T-helper 2 cell treated with Interferon-gamma antibody and Interleukin-4, amounts not matched to agents 5 μg/mL and 100 μg/mL, for 36 hours (primary cell): ENCODE results near the gene SNAP91.

Experiments used
- DNase-seq: peaks from one replicate; pipeline ENCODE4 v3.0.0; 2021; ENCODE audit warnings: low spot score
- H3K27ac Mint-ChIP-seq: one replicate; pipeline ENCODE4 v1.8.0; 2021; ENCODE audit warnings: mild to moderate bottlenecking, mixed read lengths
- H3K27me3 Mint-ChIP-seq: one replicate; pipeline ENCODE4 v1.8.0; 2021; ENCODE audit warnings: low read depth, mixed read lengths
- H3K36me3 Mint-ChIP-seq: one replicate; pipeline ENCODE4 v1.8.0; 2021; ENCODE audit warnings: low read depth, mixed read lengths
- H3K4me1 Mint-ChIP-seq: one replicate; pipeline ENCODE4 v1.8.0; 2021; ENCODE audit warnings: low read depth, mixed read lengths
- H3K4me3 Mint-ChIP-seq: one replicate; pipeline ENCODE4 v1.8.0; 2022; ENCODE audit warnings: mild to moderate bottlenecking, moderate library complexity, mixed read lengths
- H3K9me3 Mint-ChIP-seq: one replicate; pipeline ENCODE4 v1.8.0; 2021; ENCODE audit warnings: mixed read lengths

The SNAP91 gene

DNA sequence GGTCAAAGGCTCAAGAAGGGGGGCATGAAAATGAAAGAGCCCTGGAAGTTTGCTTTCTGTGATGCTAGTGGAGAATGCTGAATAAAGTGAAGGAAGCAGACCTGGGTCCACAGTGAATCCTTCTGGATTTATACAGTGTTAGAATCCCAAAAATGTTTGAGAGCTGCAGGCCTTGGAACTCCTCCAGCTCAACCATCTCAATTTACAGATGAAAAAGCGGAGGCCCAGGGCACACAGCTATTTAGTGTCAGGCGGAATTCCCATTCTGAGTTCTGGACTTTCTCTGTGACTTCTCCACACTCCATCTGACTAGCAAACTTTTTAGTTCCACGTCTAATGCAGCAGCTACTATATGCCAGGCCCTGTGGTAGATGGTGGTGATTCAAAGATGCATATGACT lies 198.1 kb downstream of the SNAP91 start:
- Mint-ChIP-seq H3K4me3 (no peak overlapping the region), H3K4me1 (no peaks in the 10 kb centered on the region), H3K9me3 (no peaks in the 10 kb centered on the region), H3K27ac (no peak overlapping the region), H3K36me3 (no peaks in the 10 kb centered on the region), H3K27me3 (peaks cover 34% of the 10 kb centered on the region)
- no peak for DNase-seq

DNA sequence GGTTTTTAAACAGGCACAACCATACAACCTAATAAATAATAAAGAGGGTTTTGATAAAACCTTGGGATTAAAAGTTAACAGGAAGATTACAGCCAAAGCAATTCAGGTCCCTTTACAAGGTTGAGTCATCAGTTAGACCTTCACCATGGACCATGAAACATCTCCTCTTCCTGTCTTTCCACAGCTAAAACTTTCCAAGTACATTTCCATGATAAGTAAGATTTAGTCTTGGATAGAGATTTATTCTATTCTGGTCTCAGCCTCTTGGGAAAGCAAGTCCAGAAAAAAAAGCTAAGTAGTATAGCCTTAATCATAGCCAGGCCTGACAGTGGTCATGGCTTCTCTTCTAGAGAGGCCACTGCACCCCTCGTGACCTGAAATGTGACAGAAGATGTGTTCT lies 199.5 kb downstream of the SNAP91 start:
- Mint-ChIP-seq H3K36me3 (no peaks in the 10 kb centered on the region), H3K27ac (no peak overlapping the region), H3K27me3 (peaks cover 31% of the 10 kb centered on the region), H3K9me3 (no peaks in the 10 kb centered on the region), H3K4me3 (no peak overlapping the region), H3K4me1 (no peaks in the 10 kb centered on the region)
- no peak for DNase-seq

DNA sequence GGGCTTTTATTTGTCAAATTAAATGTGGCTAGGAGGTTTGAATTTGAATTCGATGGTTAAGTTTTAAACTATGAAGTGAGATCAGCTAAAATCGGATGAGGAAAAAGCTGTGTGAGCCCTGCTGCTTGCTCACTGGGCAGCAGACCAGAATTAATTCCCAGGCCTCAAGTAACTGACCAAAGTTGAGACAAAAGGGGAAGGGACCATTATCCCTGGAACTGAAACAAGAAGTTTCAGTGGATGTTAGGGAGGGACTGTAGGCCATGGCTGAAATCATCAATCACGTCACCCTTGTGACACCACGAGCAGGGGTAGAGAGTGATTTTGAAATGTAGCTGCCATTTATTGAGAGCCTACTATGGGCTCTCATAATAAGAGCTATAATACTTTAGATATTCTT lies 203.5 kb downstream of the SNAP91 start:
- no peak for DNase-seq
- H3K27me3 Mint-ChIP-seq, result no peaks in the 10 kb centered on the region
- no peaks in the 10 kb centered on the region for H3K9me3 Mint-ChIP-seq
- no peaks in the 10 kb centered on the region for H3K36me3 Mint-ChIP-seq
- H3K4me3 Mint-ChIP-seq, result no peak overlapping the region
- no peaks in the 10 kb centered on the region for H3K4me1 Mint-ChIP-seq
- H3K27ac Mint-ChIP-seq, result no peak overlapping the region
